ENCODE measurements around the gene BST2. TPM values are rescaled to one million over a fixed set of nuclear protein-coding genes. Genes with fewer than 3 reads are reported as not detected.
A peak's percentile ranks its signal among the peaks of the same experiment; 100 is the strongest.

Gene BST2
- total and polyA plus RNA-seq, 9 of the 15 experiments (the other 6 are each of a cell fraction or from before 2014, with no cell fraction given): 11.2 to 232 (median 151) TPM

GRCh38 chr19:17448131-17448967 is 42.9 kb upstream of the BST2 start, which contains the start of gene TMEM221 (continued):
- TF ChIP-seq UBTF (IDR thresholded peaks at IDR 0.05; ENCODE audit: borderline replicate concordance in 1 of 2, low read depth in 2 of 2, low read length in 2 of 2): peak; percentile 56 to 72; a peak in 1 of 4 replicates
- TF ChIP-seq BRF1 (IDR thresholded peaks at IDR 0.05; ENCODE audit: borderline replicate concordance, extremely low read depth, insufficient read length): no peak
- TF ChIP-seq MITF (IDR thresholded peaks at IDR 0.05): no peak
- no peak for TF ChIP-seq MED1 (CRISPR knock-in tag; IDR thresholded peaks at IDR 0.05; ENCODE audit: borderline replicate concordance)
- no peak for TF ChIP-seq ZNF324 (CRISPR knock-in tag; IDR thresholded peaks at IDR 0.05)
- no peak for TF ChIP-seq TAF1 (IDR thresholded peaks at IDR 0.05; ENCODE audit: control insufficient read depth, extremely low read depth, insufficient read depth, low read length, severe bottlenecking)
- 0 out of 4 replicates have a peak, but pooled peaks of 1 of the 2 experiments have one; percentile 15 for TF ChIP-seq NONO (IDR thresholded peaks at IDR 0.05; ENCODE audit: low read depth in 2 of 2, low read length in 1 of 2)
- TF ChIP-seq MAZ (CRISPR knock-in tag; conservative IDR thresholded peaks at IDR 0.05 in 1 of 2, IDR thresholded peaks at IDR 0.05 in 1 of 2): peak; percentile 52 to 90; a peak in 3 of 4 replicates
- no peak for TF ChIP-seq HES1 (IDR thresholded peaks at IDR 0.05; ENCODE audit: low read depth)
- TF ChIP-seq ZNF3 (CRISPR knock-in tag; IDR thresholded peaks at IDR 0.05): no peak
- no peak for TF ChIP-seq ZNF121 (CRISPR knock-in tag; conservative IDR thresholded peaks at IDR 0.05)
- no peak for TF ChIP-seq CHD2 (IDR thresholded peaks at IDR 0.05; ENCODE audit: low read depth, low read length)
- peak in 1 of 2 experiments; percentile 14 for TF ChIP-seq E2F6 (IDR thresholded peaks at IDR 0.05; ENCODE audit: borderline replicate concordance in 1 of 2, extremely low read depth in 1 of 2, insufficient read depth in 1 of 2, insufficient read length in 1 of 2, low read depth in 1 of 2, low read length in 1 of 2, poor library complexity in 1 of 2, severe bottlenecking in 1 of 2)
- peak; percentile 26; the same call in 1 of the 2 replicates for TF ChIP-seq BCOR (IDR thresholded peaks at IDR 0.05)
- no peak for TF ChIP-seq ZHX1 (conservative IDR thresholded peaks at IDR 0.05; ENCODE audit: low read length)
